Measurements from ENCODE around the gene GTF2H4. TPM values are rescaled to one million over a fixed set of nuclear protein-coding genes. Genes with fewer than 3 reads are reported as not detected.

The GTF2H4 gene
- total and polyA plus RNA-seq, 8 donors = 3.9 to 67.4 (median 13.0) TPM

DNA sequence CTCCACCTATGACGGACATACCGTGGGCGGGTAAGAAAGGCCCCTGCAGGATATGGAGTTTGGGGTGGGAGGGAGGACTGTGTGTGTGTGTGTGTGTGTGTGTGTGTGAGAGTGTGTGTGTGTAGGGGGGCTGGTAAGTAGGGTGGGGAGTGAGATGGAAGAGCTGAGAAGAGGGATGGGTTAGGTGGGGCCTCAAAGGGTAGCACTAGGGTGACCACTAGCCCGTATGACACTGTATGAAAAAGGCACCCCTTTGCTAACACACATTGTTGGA, 16.6 kb upstream of the GTF2H4 start:
- 85 to 97% (median 87%) methylated on average over 4 of the region's 4 CpGs for WGBS, 5 donors
- Histone ChIP-seq H3K9me3 (no peaks in the 10 kb centered on the region), H3K36me3 (peaks cover 40 to 80% (median 78%) of the 10 kb centered on the region in 4 donors), H3K27ac (no peak overlapping the region), H3K4me1 (peaks cover 7 to 43% (median 21%) of the 10 kb centered on the region in 4 donors), H3K4me3 (no peak overlapping the region), H3K27me3 (no peaks in the 10 kb centered on the region)
- TF ChIP-seq EP300 (IDR thresholded peaks at IDR 0.05) (no peak), POLR2AphosphoS5 (IDR thresholded peaks at IDR 0.05) (no peak), POLR2A (IDR thresholded peaks at IDR 0.05) (no peak)
- TF ChIP-seq, protein P1, sequence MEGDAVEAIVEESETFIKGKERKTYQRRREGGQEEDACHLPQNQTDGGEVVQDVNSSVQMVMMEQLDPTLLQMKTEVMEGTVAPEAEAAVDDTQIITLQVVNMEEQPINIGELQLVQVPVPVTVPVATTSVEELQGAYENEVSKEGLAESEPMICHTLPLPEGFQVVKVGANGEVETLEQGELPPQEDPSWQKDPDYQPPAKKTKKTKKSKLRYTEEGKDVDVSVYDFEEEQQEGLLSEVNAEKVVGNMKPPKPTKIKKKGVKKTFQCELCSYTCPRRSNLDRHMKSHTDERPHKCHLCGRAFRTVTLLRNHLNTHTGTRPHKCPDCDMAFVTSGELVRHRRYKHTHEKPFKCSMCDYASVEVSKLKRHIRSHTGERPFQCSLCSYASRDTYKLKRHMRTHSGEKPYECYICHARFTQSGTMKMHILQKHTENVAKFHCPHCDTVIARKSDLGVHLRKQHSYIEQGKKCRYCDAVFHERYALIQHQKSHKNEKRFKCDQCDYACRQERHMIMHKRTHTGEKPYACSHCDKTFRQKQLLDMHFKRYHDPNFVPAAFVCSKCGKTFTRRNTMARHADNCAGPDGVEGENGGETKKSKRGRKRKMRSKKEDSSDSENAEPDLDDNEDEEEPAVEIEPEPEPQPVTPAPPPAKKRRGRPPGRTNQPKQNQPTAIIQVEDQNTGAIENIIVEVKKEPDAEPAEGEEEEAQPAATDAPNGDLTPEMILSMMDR (IDR thresholded peaks at IDR 0.05) = no peak
- no peak for DNase-seq
- intact Hi-C loops (cut with DNase I; ENCODE audit: low total_unique reads) = no loop called here

DNA sequence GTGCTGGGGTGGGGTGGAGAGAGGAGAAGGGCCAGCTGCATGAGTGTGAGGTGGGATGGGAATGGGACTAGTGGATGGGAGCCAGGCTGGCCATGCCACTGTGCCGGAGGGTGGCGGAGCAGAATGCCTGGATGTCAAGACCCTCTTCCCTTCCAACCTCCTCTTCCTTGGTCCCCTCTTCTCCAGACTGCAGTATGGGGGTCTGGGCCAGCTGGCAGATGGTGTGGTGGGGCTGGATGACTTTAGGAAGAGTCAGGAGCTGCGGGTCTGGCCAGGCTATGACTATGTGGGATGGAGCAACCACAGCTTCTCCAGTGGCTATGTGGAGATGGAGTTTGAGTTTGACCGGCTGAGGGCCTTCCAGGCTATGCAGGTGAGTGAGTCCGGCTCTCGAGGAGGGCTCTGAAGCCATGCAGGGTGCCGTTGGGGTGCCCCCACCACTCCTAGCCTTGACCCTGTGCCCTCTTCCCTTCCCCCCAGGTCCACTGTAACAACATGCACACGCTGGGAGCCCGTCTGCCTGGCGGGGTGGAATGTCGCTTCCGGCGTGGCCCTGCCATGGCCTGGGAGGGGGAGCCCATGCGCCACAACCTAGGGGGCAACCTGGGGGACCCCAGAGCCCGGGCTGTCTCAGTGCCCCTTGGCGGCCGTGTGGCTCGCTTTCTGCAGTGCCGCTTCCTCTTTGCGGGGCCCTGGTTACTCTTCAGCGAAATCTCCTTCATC, 16.0 kb upstream of the GTF2H4 start:
- no peaks in the 10 kb centered on the region for H3K9me3 ChIP-seq
- 90 to 96% (median 90%) methylated on average over 8 to 21 of the region's 21 CpGs for WGBS, 5 donors
- no peak for TF ChIP-seq POLR2A (IDR thresholded peaks at IDR 0.05)
- TF ChIP-seq EP300 (IDR thresholded peaks at IDR 0.05) = no peak
- no peak for TF ChIP-seq POLR2AphosphoS5 (IDR thresholded peaks at IDR 0.05)
- TF ChIP-seq, protein P1 (IDR thresholded peaks at IDR 0.05) = no peak
- no peak overlapping the region for H3K4me3 ChIP-seq
- intact Hi-C loops (cut with DNase I; ENCODE audit: low total_unique reads) = no loop called here
- DNase-seq = no peak
- peaks cover 46 to 86% (median 84%) of the 10 kb centered on the region in 4 donors for H3K36me3 ChIP-seq
- H3K4me1 ChIP-seq = peaks cover 1 to 37% (median 15%) of the 10 kb centered on the region in 4 donors
- H3K27me3 ChIP-seq = no peaks in the 10 kb centered on the region
- no peak overlapping the region for H3K27ac ChIP-seq

DNA sequence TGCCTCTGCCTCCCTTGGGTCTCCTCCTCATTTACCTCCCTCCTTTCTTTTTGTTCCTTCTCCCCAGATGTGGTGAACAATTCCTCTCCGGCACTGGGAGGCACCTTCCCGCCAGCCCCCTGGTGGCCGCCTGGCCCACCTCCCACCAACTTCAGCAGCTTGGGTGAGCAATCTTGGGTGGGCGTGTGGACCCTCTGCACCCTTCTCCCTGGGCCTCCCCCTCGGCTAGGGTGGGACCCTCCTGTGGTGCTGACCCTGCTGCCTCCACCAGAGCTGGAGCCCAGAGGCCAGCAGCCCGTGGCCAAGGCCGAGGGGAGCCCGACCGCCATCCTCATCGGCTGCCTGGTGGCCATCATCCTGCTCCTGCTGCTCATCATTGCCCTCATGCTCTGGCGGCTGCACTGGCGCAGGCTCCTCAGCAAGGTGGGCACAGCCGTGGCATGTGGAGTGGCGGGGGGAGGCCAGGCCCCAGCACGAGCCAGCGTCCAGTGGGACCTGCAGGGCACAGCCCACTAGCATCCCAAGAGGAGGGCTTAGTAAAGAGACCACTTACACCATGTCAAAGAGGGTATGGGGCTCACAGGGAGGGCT, 14.9 kb upstream of the GTF2H4 start:
- intact Hi-C loops (cut with DNase I; ENCODE audit: low total_unique reads) = no loop called here
- peaks cover 0 to 30% (median 12%) of the 10 kb centered on the region in 4 donors for H3K4me1 ChIP-seq
- DNase-seq = no peak
- H3K27me3 ChIP-seq = no peaks in the 10 kb centered on the region
- no peaks in the 10 kb centered on the region for H3K9me3 ChIP-seq
- no peak for TF ChIP-seq POLR2A (IDR thresholded peaks at IDR 0.05)
- TF ChIP-seq EP300 (IDR thresholded peaks at IDR 0.05) = no peak
- TF ChIP-seq, protein P1 (IDR thresholded peaks at IDR 0.05) = no peak
- no peak for TF ChIP-seq POLR2AphosphoS5 (IDR thresholded peaks at IDR 0.05)
- 82 to 89% (median 86%) methylated on average over 10 to 16 of the region's 16 CpGs for WGBS, 5 donors
- no peak overlapping the region for H3K27ac ChIP-seq
- H3K4me3 ChIP-seq = no peak overlapping the region
- H3K36me3 ChIP-seq = peaks cover 57 to 97% (median 95%) of the 10 kb centered on the region in 4 donors

DNA sequence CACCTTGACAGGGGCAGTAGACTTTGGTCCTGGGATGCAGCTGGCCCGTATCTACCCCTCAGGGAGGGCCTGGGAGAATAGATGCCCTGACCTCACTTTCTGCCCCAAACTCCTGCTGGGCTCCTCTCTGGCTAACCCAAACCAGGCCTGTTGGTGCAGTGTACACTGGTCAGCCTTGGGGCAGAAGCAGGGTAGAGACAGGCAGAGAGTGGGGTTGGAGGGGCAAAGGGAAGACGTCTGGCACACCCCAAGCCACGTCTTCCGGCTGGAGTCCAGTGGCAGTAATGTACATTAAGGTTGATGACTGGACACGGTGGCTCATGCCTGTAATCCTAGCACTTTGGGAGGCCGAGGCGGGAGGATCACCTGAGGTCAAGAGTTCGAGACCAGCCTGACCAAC, 14.3 kb upstream of the GTF2H4 start:
- Histone ChIP-seq H3K4me1 (peaks cover 0 to 24% (median 9%) of the 10 kb centered on the region in 4 donors), H3K27me3 (no peaks in the 10 kb centered on the region), H3K27ac (no peak overlapping the region), H3K36me3 (peaks cover 63 to 100% (median 100%) of the 10 kb centered on the region in 4 donors), H3K9me3 (no peaks in the 10 kb centered on the region), H3K4me3 (no peak overlapping the region)
- intact Hi-C loops (cut with DNase I; ENCODE audit: low total_unique reads) = no loop called here
- no peak for DNase-seq
- WGBS, 5 donors = 86 to 91% (median 90%) methylated on average over 8 of the region's 8 CpGs
- TF ChIP-seq, protein P1 (IDR thresholded peaks at IDR 0.05) = no peak
- TF ChIP-seq POLR2AphosphoS5 (IDR thresholded peaks at IDR 0.05) (no peak), POLR2A (IDR thresholded peaks at IDR 0.05) (no peak), EP300 (IDR thresholded peaks at IDR 0.05) (no peak)
